Upper lobe of left lung (tissue), 6 donors: ENCODE results near the gene FRG1. TPM values are rescaled to one million over a fixed set of nuclear protein-coding genes. Genes with fewer than 3 reads are reported as not detected.
"Not testable (repeated sequence)": the region's sequence is repeated elsewhere in the genome, so short reads cannot be mapped to it uniquely, and the experiment has no call there.

Experiments used
- ATAC-seq, 2 donors: fragments of 200-7000 bp; cut with Tn5 transposase; one replicate each; pipeline ENCODE4 v1.9.1; 2022; ENCODE audit warnings: mild to moderate bottlenecking in 2 of 2, moderate library complexity in 2 of 2; ENCODE audit not compliant: low FRiP score in 2 of 2
- DNase-seq, 2 donors: peaks; one replicate each; pipeline ENCODE4 v3.0.0-alpha.2; 2019 to 2020
- H3K27ac ChIP-seq, 4 donors: fragments of 200-600 bp; sonication (generic); one replicate each; pipeline ENCODE4 v1.5.1; 2016 to 2019
- H3K27me3 ChIP-seq, 4 donors: fragments of 200-600 bp; sonication (generic); one replicate each; pipeline ENCODE4 v1.5.1; 2017 to 2019
- H3K36me3 ChIP-seq, 4 donors: fragments of 200-600 bp; sonication (generic); one replicate each; pipeline ENCODE4 v1.5.1; 2016 to 2019
- H3K4me1 ChIP-seq, 4 donors: fragments of 200-600 bp; sonication (generic); one replicate each; pipeline ENCODE4 v1.5.1; 2018 to 2019
- H3K4me3 ChIP-seq, 4 donors: fragments of 200-600 bp; sonication (generic); one replicate each; pipeline ENCODE4 v1.5.1; 2017 to 2019; ENCODE audit warnings: mild to moderate bottlenecking in 2 of 4, moderate library complexity in 1 of 4
- H3K9me3 ChIP-seq, 4 donors: fragments of 200-600 bp; sonication (generic); one replicate each; pipeline ENCODE4 v1.5.1; 2018 to 2019
- EP300 ChIP-seq, 4 donors: sonication (generic); formaldehyde crosslinking; IDR thresholded peaks; one replicate each; pipeline ENCODE4 v1.5.1; 2017; ENCODE audit warnings: antibody characterized with exemption in 4 of 4, control low read depth in 2 of 4
- POLR2A ChIP-seq, 4 donors: fragments of 450-650 bp; IDR thresholded peaks; one replicate each; pipeline ENCODE4 v1.5.1; 2016 to 2017; ENCODE audit warnings: antibody characterized with exemption in 4 of 4, mild to moderate bottlenecking in 2 of 4
- POLR2AphosphoS5 ChIP-seq, 2 donors: sonication (generic); formaldehyde crosslinking; IDR thresholded peaks; one replicate each; pipeline ENCODE4 v1.5.1; 2017; ENCODE audit warnings: antibody characterized with exemption in 2 of 2
- WGBS, 2 donors: methylation state at CpG; one replicate each; pipeline ENCODE4 v1.1.5; 2017 to 2018; 5-methylcytosine and 5-hydroxymethylcytosine counted together
- small RNA-seq, 4 donors: library from RNA; depleted of rRNA; stranded (forward); fragments of <200 nt; gene quantifications; one replicate each; pipeline ENCODE3, GENCODE V24; 2016
- total RNA-seq, 6 donors: library from RNA; depleted of rRNA in 4 of 6; stranded (reverse); fragments of >200 nt in 4 of 6; gene quantifications; one replicate each; pipeline versions ENCODE4 v1.1.0 to v1.2.1, GENCODE V29; 2016 to 2021
- TF ChIP-seq, protein P1 (sequence below), 6 experiments: fragments of 450-650 bp in 4 of 6; fragments of 200-600 bp in 2 of 6; sonication (generic) in 2 of 6; IDR thresholded peaks; one replicate each; pipeline ENCODE4 v1.5.1; 2016 to 2019; ENCODE audit warnings: antibody characterized with exemption in 6 of 6
- donor health status: DM: no; HTN: no; CAD: no; lungs with moderate emphysema.
- donor health status: DM: no; HTN: yes; CAD: no; lungs with severe emphysema.

Gene FRG1
- total RNA-seq, 6 donors from 2014 or later: 21.3 to 50.1 (median 27.0) TPM

- no peaks in the 10 kb centered on the region for H3K36me3 ChIP-seq
- H3K9me3 ChIP-seq: no peaks in the 10 kb centered on the region
- ATAC-seq (no peak), DNase-seq (no peak)
- no peaks in the 10 kb centered on the region for H3K4me1 ChIP-seq
- 49 to 58% methylated on average over 3 of the region's 3 CpGs for WGBS, 2 donors
- H3K27ac ChIP-seq: no peak overlapping the region
- H3K27me3 ChIP-seq: no peaks in the 10 kb centered on the region
- TF ChIP-seq, protein P1, sequence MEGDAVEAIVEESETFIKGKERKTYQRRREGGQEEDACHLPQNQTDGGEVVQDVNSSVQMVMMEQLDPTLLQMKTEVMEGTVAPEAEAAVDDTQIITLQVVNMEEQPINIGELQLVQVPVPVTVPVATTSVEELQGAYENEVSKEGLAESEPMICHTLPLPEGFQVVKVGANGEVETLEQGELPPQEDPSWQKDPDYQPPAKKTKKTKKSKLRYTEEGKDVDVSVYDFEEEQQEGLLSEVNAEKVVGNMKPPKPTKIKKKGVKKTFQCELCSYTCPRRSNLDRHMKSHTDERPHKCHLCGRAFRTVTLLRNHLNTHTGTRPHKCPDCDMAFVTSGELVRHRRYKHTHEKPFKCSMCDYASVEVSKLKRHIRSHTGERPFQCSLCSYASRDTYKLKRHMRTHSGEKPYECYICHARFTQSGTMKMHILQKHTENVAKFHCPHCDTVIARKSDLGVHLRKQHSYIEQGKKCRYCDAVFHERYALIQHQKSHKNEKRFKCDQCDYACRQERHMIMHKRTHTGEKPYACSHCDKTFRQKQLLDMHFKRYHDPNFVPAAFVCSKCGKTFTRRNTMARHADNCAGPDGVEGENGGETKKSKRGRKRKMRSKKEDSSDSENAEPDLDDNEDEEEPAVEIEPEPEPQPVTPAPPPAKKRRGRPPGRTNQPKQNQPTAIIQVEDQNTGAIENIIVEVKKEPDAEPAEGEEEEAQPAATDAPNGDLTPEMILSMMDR (IDR thresholded peaks at IDR 0.05): no peak
- no peak for TF ChIP-seq EP300 (IDR thresholded peaks at IDR 0.05)
- TF ChIP-seq POLR2A (IDR thresholded peaks at IDR 0.05): no peak
- TF ChIP-seq POLR2AphosphoS5 (IDR thresholded peaks at IDR 0.05): no peak
- no peak overlapping the region for H3K4me3 ChIP-seq
These were observed 48.3 kb downstream of the FRG1 start for GRCh38 chr4:189988877-189989431.

- not testable (repeated sequence) for H3K36me3 ChIP-seq, DNase-seq, H3K27me3 ChIP-seq, ATAC-seq, H3K9me3 ChIP-seq, H3K27ac ChIP-seq, H3K4me3 ChIP-seq, H3K4me1 ChIP-seq
- WGBS, 2 donors: 75 to 78% methylated on average over 2 to 3 of the region's 3 CpGs
These were observed 49.3 kb downstream of the FRG1 start for GRCh38 chr4:189989941-189990340.

Small RNA genes lying within 50 kb of the gene (small RNA-seq; reads per million reads assigned to genes)
- 0 reads per million in 4 donors for gene MLLT10P2

Other genes starting within 250 kb of the FRG1 start
- not detected for gene FRG2, start 86.4 kb downstream of the FRG1 start, total RNA-seq
- not detected for gene DBET, start 123.6 kb downstream of the FRG1 start, total RNA-seq
- not detected for gene DUX4, start 232.9 kb downstream of the FRG1 start, total RNA-seq